Ascending aorta (tissue), 2 donors: ENCODE data around the gene GNA15. TPM values are rescaled to one million over a fixed set of nuclear protein-coding genes. Genes with fewer than 3 reads are reported as not detected.

Experiments
- DNase-seq, 2 donors: peaks; one replicate each; pipeline ENCODE4 v3.0.0-alpha.2; 2019; ENCODE audit warnings: low spot score in 2 of 2
- H3K27ac ChIP-seq, 2 donors: fragments of 200-600 bp; sonication (generic); one replicate each; pipeline ENCODE4 v1.5.1; 2016 to 2017; ENCODE audit warnings: mild to moderate bottlenecking in 1 of 2
- H3K27me3 ChIP-seq: fragments of 200-600 bp; sonication (generic); one replicate; pipeline ENCODE4 v1.5.1; 2017
- H3K36me3 ChIP-seq, 2 donors: fragments of 200-600 bp; sonication (generic); one replicate each; pipeline ENCODE4 v1.5.1; 2016
- H3K4me1 ChIP-seq, 2 donors: fragments of 200-600 bp; sonication (generic); one replicate each; pipeline ENCODE4 v1.5.1; 2016 to 2017; ENCODE audit warnings: mild to moderate bottlenecking in 1 of 2
- H3K4me3 ChIP-seq, 2 donors: fragments of 200-600 bp; sonication (generic); one replicate each; pipeline ENCODE4 v1.5.1; 2016 to 2017; ENCODE audit warnings: mild to moderate bottlenecking in 1 of 2
- H3K9me3 ChIP-seq, 2 donors: fragments of 200-600 bp; sonication (generic); one replicate each; pipeline ENCODE4 v1.5.1; 2016
- intact Hi-C: fragments of 100-400 bp; cut with DNase I; formaldehyde crosslinking; loops from one replicate; pipeline ENCODE4 v1.15.1; 2023
- total RNA-seq: library from RNA; depleted of rRNA; stranded (reverse); fragments of >200 nt; gene quantifications from one replicate; pipeline ENCODE4 v1.1.0, GENCODE V29; 2016
- TF ChIP-seq, protein P1 (sequence below), 3 experiments: fragments of 200-600 bp in 2 of 3; fragments of 450-650 bp in 1 of 3; sonication (generic) in 2 of 3; IDR thresholded peaks; one replicate each; pipeline ENCODE4 v1.5.1; 2016 to 2019; ENCODE audit warnings: antibody characterized with exemption in 3 of 3, mild to moderate bottlenecking in 1 of 3, moderate library complexity in 1 of 3

The GNA15 gene
- total RNA-seq, 1 donor from 2014 or later: 7.1 TPM

- intact Hi-C loops: no loop called here
- Histone ChIP-seq H3K27ac (no peak overlapping the region), H3K36me3 (peaks cover 26 to 33% of the 10 kb centered on the region in 2 donors), H3K27me3 (no peaks in the 10 kb centered on the region), H3K4me3 (no peak overlapping the region), H3K4me1 (no peaks in the 10 kb centered on the region), H3K9me3 (no peaks in the 10 kb centered on the region)
- TF ChIP-seq, protein P1, sequence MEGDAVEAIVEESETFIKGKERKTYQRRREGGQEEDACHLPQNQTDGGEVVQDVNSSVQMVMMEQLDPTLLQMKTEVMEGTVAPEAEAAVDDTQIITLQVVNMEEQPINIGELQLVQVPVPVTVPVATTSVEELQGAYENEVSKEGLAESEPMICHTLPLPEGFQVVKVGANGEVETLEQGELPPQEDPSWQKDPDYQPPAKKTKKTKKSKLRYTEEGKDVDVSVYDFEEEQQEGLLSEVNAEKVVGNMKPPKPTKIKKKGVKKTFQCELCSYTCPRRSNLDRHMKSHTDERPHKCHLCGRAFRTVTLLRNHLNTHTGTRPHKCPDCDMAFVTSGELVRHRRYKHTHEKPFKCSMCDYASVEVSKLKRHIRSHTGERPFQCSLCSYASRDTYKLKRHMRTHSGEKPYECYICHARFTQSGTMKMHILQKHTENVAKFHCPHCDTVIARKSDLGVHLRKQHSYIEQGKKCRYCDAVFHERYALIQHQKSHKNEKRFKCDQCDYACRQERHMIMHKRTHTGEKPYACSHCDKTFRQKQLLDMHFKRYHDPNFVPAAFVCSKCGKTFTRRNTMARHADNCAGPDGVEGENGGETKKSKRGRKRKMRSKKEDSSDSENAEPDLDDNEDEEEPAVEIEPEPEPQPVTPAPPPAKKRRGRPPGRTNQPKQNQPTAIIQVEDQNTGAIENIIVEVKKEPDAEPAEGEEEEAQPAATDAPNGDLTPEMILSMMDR (IDR thresholded peaks at IDR 0.05): no peak
- DNase-seq: no peak
Measured at GRCh38 chr19:3124630-3125029, 11.2 kb upstream of the GNA15 start.

DNA sequence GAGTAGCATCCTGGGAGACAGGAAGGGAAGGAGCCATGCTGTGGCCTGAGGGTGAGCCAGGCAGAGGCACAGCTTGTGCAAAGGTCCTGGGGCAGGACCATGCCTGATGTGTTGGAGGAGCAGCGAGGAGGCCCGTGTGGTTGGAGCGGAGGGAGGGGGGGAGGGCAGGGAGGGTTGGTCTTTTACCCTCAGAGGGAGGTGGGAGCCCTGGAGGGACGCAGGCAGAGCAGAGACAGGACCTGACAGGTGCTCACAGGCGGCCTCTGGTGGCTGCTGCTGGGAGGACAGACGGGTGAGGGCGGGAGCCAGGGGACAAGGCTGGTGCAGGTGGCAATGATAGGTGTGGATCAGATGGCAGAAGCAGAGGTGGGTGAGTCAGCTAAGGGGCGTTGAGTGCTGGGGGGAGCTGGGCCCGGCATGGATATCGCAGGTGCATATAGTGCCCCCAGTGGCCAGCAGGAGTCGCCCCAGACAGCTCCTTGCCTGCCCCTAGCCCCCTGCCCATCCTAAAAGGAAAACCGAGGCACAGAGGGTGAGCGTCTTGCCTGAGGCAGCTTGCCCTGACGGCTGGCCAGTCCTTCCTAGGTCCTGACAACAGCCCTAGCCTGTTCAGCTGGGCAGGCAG lies 9.8 kb upstream of the GNA15 start:
- TF ChIP-seq, protein P1 (IDR thresholded peaks at IDR 0.05): peak; percentile 51 to 82 (median 80)

DNA sequence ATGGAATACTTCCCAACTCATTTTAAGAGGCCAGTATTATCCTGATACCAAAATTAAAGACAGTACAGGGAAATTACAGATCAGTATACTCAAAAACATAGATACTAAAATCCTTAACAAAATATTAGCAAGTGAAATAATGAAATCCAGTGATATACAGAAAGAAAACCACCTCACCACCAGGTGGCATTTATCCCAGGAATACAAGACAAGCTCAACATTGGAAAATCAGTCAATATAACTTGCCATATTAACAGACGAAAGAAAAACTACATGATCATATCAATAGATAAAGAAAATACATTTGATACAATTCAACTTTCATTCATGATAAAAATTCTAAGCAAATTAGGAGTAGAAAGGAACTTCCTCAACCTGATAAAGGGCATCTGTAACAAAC lies 6.7 kb upstream of the GNA15 start:
- no peak overlapping the region for H3K27ac ChIP-seq
- TF ChIP-seq, protein P1 (IDR thresholded peaks at IDR 0.05): peak; percentile 13 to 23 (median 19)
- no peak overlapping the region for H3K4me3 ChIP-seq
- H3K27me3 ChIP-seq: no peaks in the 10 kb centered on the region
- no peak for DNase-seq
- H3K9me3 ChIP-seq: no peaks in the 10 kb centered on the region
- intact Hi-C loops: loop anchor here (2.0 kb wide), 1 partner anchor 34 kb away; no protein-coding TSS in a partner anchor
- no peaks in the 10 kb centered on the region for H3K36me3 ChIP-seq
- H3K4me1 ChIP-seq: no peaks in the 10 kb centered on the region

More for the DNA sequence above, 9.8 kb upstream of the GNA15 start:
- no peaks in the 10 kb centered on the region for H3K27me3 ChIP-seq
- peaks cover 13 to 21% of the 10 kb centered on the region in 2 donors for H3K36me3 ChIP-seq
- no peaks in the 10 kb centered on the region for H3K4me1 ChIP-seq
- no peak overlapping the region for H3K27ac ChIP-seq
- H3K4me3 ChIP-seq: no peak overlapping the region
- intact Hi-C loops: loop anchor here (1.0 kb wide), 1 partner anchor 50 kb away; no protein-coding TSS in a partner anchor
- DNase-seq: peak in 1 of 2 donors; percentile 74
- H3K9me3 ChIP-seq: no peaks in the 10 kb centered on the region

DNA sequence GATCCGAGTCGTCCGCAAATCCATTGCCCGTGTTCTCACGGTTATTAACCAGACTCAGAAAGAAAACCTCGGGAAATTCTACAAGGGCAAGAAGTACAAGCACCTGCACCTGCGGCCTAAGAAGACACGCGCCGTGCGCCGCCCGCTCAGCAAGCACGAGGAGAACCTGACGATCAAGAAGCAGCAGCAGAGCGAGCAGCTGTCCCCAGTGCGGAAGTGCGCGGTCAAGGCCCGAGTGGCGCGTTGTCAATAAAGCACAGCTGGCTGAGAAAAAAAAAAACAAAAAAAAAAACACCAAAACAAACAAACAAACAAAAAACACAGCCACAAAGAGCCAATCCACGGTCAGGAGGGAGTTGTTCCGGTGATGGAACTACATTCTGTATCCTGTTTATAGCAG lies 4.7 kb upstream of the GNA15 start:
- no peaks in the 10 kb centered on the region for H3K9me3 ChIP-seq
- no peak overlapping the region for H3K27ac ChIP-seq
- H3K27me3 ChIP-seq: no peaks in the 10 kb centered on the region
- no peak overlapping the region for H3K4me3 ChIP-seq
- intact Hi-C loops: no loop called here
- no peaks in the 10 kb centered on the region for H3K4me1 ChIP-seq
- DNase-seq: no peak
- H3K36me3 ChIP-seq: no peaks in the 10 kb centered on the region
- TF ChIP-seq, protein P1 (IDR thresholded peaks at IDR 0.05): no peak

- TF ChIP-seq, protein P1 (IDR thresholded peaks at IDR 0.05): no peak
- peak; percentile 29 to 79 for DNase-seq
- no peak overlapping the region for H3K4me3 ChIP-seq
Measured at GRCh38 chr19:3132971-3133792, 2.7 kb upstream of the GNA15 start.

More at GRCh38 chr19:3132971-3133792, 2.7 kb upstream of the GNA15 start:
- intact Hi-C loops: no loop called here
- no peaks in the 10 kb centered on the region for H3K27me3 ChIP-seq
- H3K36me3 ChIP-seq: no peaks in the 10 kb centered on the region
- peak overlapping the region; percentile 43 to 68 for H3K27ac ChIP-seq
- no peaks in the 10 kb centered on the region for H3K9me3 ChIP-seq
- no peaks in the 10 kb centered on the region for H3K4me1 ChIP-seq
